ENCODE measurements around the gene CEP120.
"Not testable (repeated sequence)": the region's sequence is repeated elsewhere in the genome, so short reads cannot be mapped to it uniquely, and the experiment has no call there.

The CEP120 gene

GRCh38 chr5:123358304-123358703, 64.9 kb downstream of the CEP120 start:
- TF ChIP-seq CTCF (IDR thresholded peaks at IDR 0.05; ENCODE audit: unreplicated experiment in 3 of 3), result no peak
- H3K4me3 Mint-ChIP-seq, result no peak overlapping the region
- H3K27me3 Mint-ChIP-seq (ENCODE audit: low read depth), result no peaks in the 10 kb centered on the region
- H3K4me1 Mint-ChIP-seq, result peaks cover 46% of the 10 kb centered on the region
- H3K36me3 Mint-ChIP-seq (ENCODE audit: low read depth), result peaks cover 64% of the 10 kb centered on the region
- peak overlapping the region; percentile 92 to 99 (median 93) for H3K27ac Mint-ChIP-seq
- peaks cover 21% of the 10 kb centered on the region for H3K9me3 Mint-ChIP-seq

- Mint-ChIP-seq H3K4me1 (no peaks in the 10 kb centered on the region), H3K27me3 (ENCODE audit: low read depth) (no peaks in the 10 kb centered on the region), H3K9me3 (peaks cover 19% of the 10 kb centered on the region), H3K36me3 (ENCODE audit: low read depth) (peaks cover 60% of the 10 kb centered on the region), H3K27ac (no peak overlapping the region), H3K4me3 (no peak overlapping the region)
- no peak for TF ChIP-seq CTCF (IDR thresholded peaks at IDR 0.05; ENCODE audit: unreplicated experiment in 3 of 3)
These were observed 71.4 kb downstream of the CEP120 start for GRCh38 chr5:123351820-123352219.

- Mint-ChIP-seq H3K27me3 (ENCODE audit: low read depth) (no peaks in the 10 kb centered on the region), H3K27ac (peak overlapping the region in 1 of 3 experiments; percentile 26), H3K36me3 (ENCODE audit: low read depth) (peaks cover 59% of the 10 kb centered on the region), H3K9me3 (peaks cover 15% of the 10 kb centered on the region), H3K4me1 (no peaks in the 10 kb centered on the region), H3K4me3 (no peak overlapping the region)
- TF ChIP-seq CTCF (IDR thresholded peaks at IDR 0.05; ENCODE audit: unreplicated experiment in 3 of 3), result no peak
These were observed 72.0 kb downstream of the CEP120 start for GRCh38 chr5:123351240-123351639.

- Mint-ChIP-seq H3K4me3 (no peak overlapping the region), H3K9me3 (peaks cover 12% of the 10 kb centered on the region), H3K4me1 (no peaks in the 10 kb centered on the region), H3K36me3 (ENCODE audit: low read depth) (peaks cover 58% of the 10 kb centered on the region), H3K27ac (peak overlapping the region in 1 of 3 experiments; percentile 26), H3K27me3 (ENCODE audit: low read depth) (no peaks in the 10 kb centered on the region)
- TF ChIP-seq CTCF (IDR thresholded peaks at IDR 0.05; ENCODE audit: unreplicated experiment in 3 of 3), result no peak
These were observed 72.5 kb downstream of the CEP120 start for GRCh38 chr5:123350742-123351141.

- peak; percentile 70 to 81 (median 72) for TF ChIP-seq CTCF (IDR thresholded peaks at IDR 0.05; ENCODE audit: unreplicated experiment in 3 of 3)
- Mint-ChIP-seq H3K27me3 (ENCODE audit: low read depth) (no peaks in the 10 kb centered on the region), H3K27ac (peak overlapping the region in 2 of 3 experiments; percentile 6 to 21), H3K9me3 (no peaks in the 10 kb centered on the region), H3K4me3 (no peak overlapping the region), H3K36me3 (ENCODE audit: low read depth) (peaks cover 25% of the 10 kb centered on the region), H3K4me1 (peaks cover 19% of the 10 kb centered on the region)
These were observed 78.3 kb downstream of the CEP120 start for GRCh38 chr5:123344816-123345426.

GRCh38 chr5:123340928-123341327, 82.3 kb downstream of the CEP120 start:
- Mint-ChIP-seq H3K4me3 (no peak overlapping the region), H3K27ac (no peak overlapping the region), H3K36me3 (ENCODE audit: low read depth) (peaks cover under 1% of the 10 kb centered on the region), H3K27me3 (ENCODE audit: low read depth) (no peaks in the 10 kb centered on the region), H3K9me3 (no peaks in the 10 kb centered on the region), H3K4me1 (peaks cover 19% of the 10 kb centered on the region)
- TF ChIP-seq CTCF (IDR thresholded peaks at IDR 0.05; ENCODE audit: unreplicated experiment in 3 of 3), result no peak

- not testable (repeated sequence) for H3K9me3 Mint-ChIP-seq; H3K27ac Mint-ChIP-seq; H3K4me3 Mint-ChIP-seq; H3K4me1 Mint-ChIP-seq; H3K36me3 Mint-ChIP-seq (ENCODE audit: low read depth); H3K27me3 Mint-ChIP-seq (ENCODE audit: low read depth)
These were observed 114.8 kb downstream of the CEP120 start for GRCh38 chr5:123308377-123308776.

Measured in nephron (organoid).